SJCRH30 (cell line): ENCODE measurements around the gene CNOT10. TPM values are rescaled to one million over a fixed set of nuclear protein-coding genes. Genes with fewer than 3 reads are reported as not detected.

Source experiments
- DNase-seq, 2 experiments: peaks; one replicate each; pipeline ENCODE4 v3.0.0-alpha.2; 2015 to 2020
- H3K27ac ChIP-seq: fragments of 250-450 bp; sonication (Bioruptor Pico); 2 replicates; pipeline ENCODE4 v1.5.1; 2020; ENCODE audit warnings: mild to moderate bottlenecking, moderate library complexity
- H3K27me3 ChIP-seq: fragments of 250-450 bp; sonication (Bioruptor Pico); 2 replicates; pipeline ENCODE4 v1.5.1; 2020; ENCODE audit warnings: mild to moderate bottlenecking, moderate library complexity
- H3K36me3 ChIP-seq: fragments of 250-450 bp; sonication (Bioruptor Pico); 2 replicates; pipeline ENCODE4 v1.5.1; 2020; ENCODE audit warnings: mild to moderate bottlenecking, moderate library complexity
- H3K4me1 ChIP-seq: fragments of 250-450 bp; sonication (Bioruptor Pico); 2 replicates; pipeline ENCODE4 v1.5.1; 2020; ENCODE audit warnings: mild to moderate bottlenecking, moderate library complexity
- H3K4me3 ChIP-seq: fragments of 250-450 bp; sonication (Bioruptor Pico); 2 replicates; pipeline ENCODE4 v1.5.1; 2020; ENCODE audit warnings: mild to moderate bottlenecking, moderate library complexity
- H3K9me3 ChIP-seq: fragments of 250-450 bp; sonication (Bioruptor Pico); replicated peaks from 2 replicates; pipeline ENCODE4 v1.5.1; 2020; ENCODE audit warnings: mild to moderate bottlenecking, moderate library complexity
- total RNA-seq: library from RNA; depleted of rRNA; stranded (reverse); fragments of >200 nt; shearing (Covaris generic); gene quantifications from 2 replicates; pipeline ENCODE4 v1.2.3, GENCODE V29; 2014

CNOT10 gene
- total RNA-seq, 1 experiment from 2014 or later = 23.2 TPM

GRCh38 chr3:32675164-32675563 lies 9.8 kb upstream of the CNOT10 start:
- DNase-seq = no peak
- H3K4me3 ChIP-seq = no peak overlapping the region
- H3K27ac ChIP-seq = no peak overlapping the region
- no peaks in the 10 kb centered on the region for H3K36me3 ChIP-seq
- H3K27me3 ChIP-seq = no peaks in the 10 kb centered on the region
- no peaks in the 10 kb centered on the region for H3K4me1 ChIP-seq
- H3K9me3 ChIP-seq = no peaks in the 10 kb centered on the region

GRCh38 chr3:32675650-32676049 lies 9.3 kb upstream of the CNOT10 start:
- no peak overlapping the region for H3K27ac ChIP-seq
- H3K27me3 ChIP-seq = no peaks in the 10 kb centered on the region
- no peak for DNase-seq
- no peak overlapping the region for H3K4me3 ChIP-seq
- H3K4me1 ChIP-seq = no peaks in the 10 kb centered on the region
- no peaks in the 10 kb centered on the region for H3K36me3 ChIP-seq
- no peaks in the 10 kb centered on the region for H3K9me3 ChIP-seq

GRCh38 chr3:32681811-32682210 lies 3.2 kb upstream of the CNOT10 start:
- Histone ChIP-seq H3K9me3 (no peaks in the 10 kb centered on the region), H3K4me1 (no peaks in the 10 kb centered on the region), H3K36me3 (no peaks in the 10 kb centered on the region), H3K27me3 (no peaks in the 10 kb centered on the region), H3K4me3 (no peak overlapping the region), H3K27ac (no peak overlapping the region)
- no peak for DNase-seq

- Histone ChIP-seq H3K36me3 (peaks cover 4% of the 10 kb centered on the region; the same call in 1 of the 2 replicates), H3K27me3 (no peaks in the 10 kb centered on the region), H3K27ac (no peak overlapping the region), H3K4me3 (peak overlapping the region; percentile 71), H3K4me1 (no peaks in the 10 kb centered on the region), H3K9me3 (no peaks in the 10 kb centered on the region)
- no peak for DNase-seq
These were observed 774 bp upstream of the CNOT10 start for GRCh38 chr3:32684029-32684799.

- Histone ChIP-seq H3K36me3 (peaks cover 4% of the 10 kb centered on the region; the same call in 1 of the 2 replicates), H3K4me3 (peak overlapping the region; percentile 71), H3K27me3 (no peaks in the 10 kb centered on the region), H3K9me3 (no peaks in the 10 kb centered on the region), H3K27ac (peak overlapping the region; percentile 22; the same call in 1 of the 2 replicates), H3K4me1 (no peaks in the 10 kb centered on the region)
- no peak for DNase-seq
These were observed 676 bp downstream of the CNOT10 start for GRCh38 chr3:32685543-32686185.

GRCh38 chr3:32686713-32687112 lies 1.7 kb downstream of the CNOT10 start:
- no peak for DNase-seq
- Histone ChIP-seq H3K36me3 (peaks cover 4% of the 10 kb centered on the region; the same call in 1 of the 2 replicates), H3K4me1 (no peaks in the 10 kb centered on the region), H3K4me3 (no peak overlapping the region), H3K9me3 (no peaks in the 10 kb centered on the region), H3K27ac (no peak overlapping the region), H3K27me3 (no peaks in the 10 kb centered on the region)

- peaks cover 4% of the 10 kb centered on the region; the same call in 1 of the 2 replicates for H3K36me3 ChIP-seq
- no peaks in the 10 kb centered on the region for H3K9me3 ChIP-seq
- H3K27ac ChIP-seq = no peak overlapping the region
- H3K4me1 ChIP-seq = no peaks in the 10 kb centered on the region
- no peak overlapping the region for H3K4me3 ChIP-seq
- DNase-seq = no peak
- no peaks in the 10 kb centered on the region for H3K27me3 ChIP-seq
These were observed 6.9 kb downstream of the CNOT10 start for GRCh38 chr3:32691847-32692246.

- DNase-seq = no peak
- Histone ChIP-seq H3K27me3 (no peaks in the 10 kb centered on the region), H3K36me3 (no peaks in the 10 kb centered on the region; the same call in 1 of the 2 replicates), H3K4me1 (no peaks in the 10 kb centered on the region), H3K4me3 (no peak overlapping the region), H3K9me3 (no peaks in the 10 kb centered on the region), H3K27ac (no peak overlapping the region)
These were observed 11.5 kb downstream of the CNOT10 start for GRCh38 chr3:32696523-32696922.

GRCh38 chr3:32698506-32698905 lies 13.5 kb downstream of the CNOT10 start:
- H3K36me3 ChIP-seq = no peaks in the 10 kb centered on the region; the same call in 1 of the 2 replicates
- H3K27me3 ChIP-seq = no peaks in the 10 kb centered on the region
- H3K27ac ChIP-seq = no peak overlapping the region
- H3K9me3 ChIP-seq = no peaks in the 10 kb centered on the region
- H3K4me1 ChIP-seq = no peaks in the 10 kb centered on the region
- no peak for DNase-seq
- no peak overlapping the region for H3K4me3 ChIP-seq

GRCh38 chr3:32699429-32699828 lies 14.4 kb downstream of the CNOT10 start:
- Histone ChIP-seq H3K4me1 (no peaks in the 10 kb centered on the region), H3K27me3 (no peaks in the 10 kb centered on the region), H3K9me3 (no peaks in the 10 kb centered on the region), H3K4me3 (no peak overlapping the region), H3K36me3 (no peaks in the 10 kb centered on the region; the same call in 1 of the 2 replicates), H3K27ac (no peak overlapping the region)
- DNase-seq = no peak

- H3K4me1 ChIP-seq = no peaks in the 10 kb centered on the region
- H3K36me3 ChIP-seq = no peaks in the 10 kb centered on the region; the same call in 1 of the 2 replicates
- no peaks in the 10 kb centered on the region for H3K9me3 ChIP-seq
- H3K4me3 ChIP-seq = no peak overlapping the region
- no peak overlapping the region for H3K27ac ChIP-seq
- H3K27me3 ChIP-seq = no peaks in the 10 kb centered on the region
- no peak for DNase-seq
These were observed 15.3 kb downstream of the CNOT10 start for GRCh38 chr3:32700244-32700643.

- H3K4me1 ChIP-seq = no peaks in the 10 kb centered on the region; the same call in 1 of the 2 replicates
- H3K27me3 ChIP-seq = no peaks in the 10 kb centered on the region
- no peak overlapping the region for H3K27ac ChIP-seq
- H3K4me3 ChIP-seq = no peak overlapping the region
- no peak for DNase-seq
- H3K9me3 ChIP-seq = no peaks in the 10 kb centered on the region
- no peaks in the 10 kb centered on the region for H3K36me3 ChIP-seq
These were observed 18.5 kb downstream of the CNOT10 start for GRCh38 chr3:32703491-32703972.

GRCh38 chr3:32705232-32705631 lies 20.2 kb downstream of the CNOT10 start:
- DNase-seq = no peak
- Histone ChIP-seq H3K27me3 (no peaks in the 10 kb centered on the region), H3K36me3 (no peaks in the 10 kb centered on the region), H3K4me1 (no peaks in the 10 kb centered on the region; the same call in 1 of the 2 replicates), H3K27ac (no peak overlapping the region), H3K4me3 (no peak overlapping the region), H3K9me3 (no peaks in the 10 kb centered on the region)

- Histone ChIP-seq H3K27ac (no peak overlapping the region), H3K9me3 (no peaks in the 10 kb centered on the region), H3K27me3 (no peaks in the 10 kb centered on the region), H3K36me3 (0 out of 2 replicates have a peak, but pooled peaks cover 3% of the 10 kb centered on the region), H3K4me1 (no peaks in the 10 kb centered on the region; the same call in 1 of the 2 replicates), H3K4me3 (no peak overlapping the region)
- no peak for DNase-seq
These were observed 21.5 kb downstream of the CNOT10 start for GRCh38 chr3:32706348-32707025.

- Histone ChIP-seq H3K36me3 (0 out of 2 replicates have a peak, but pooled peaks cover 3% of the 10 kb centered on the region), H3K27me3 (no peaks in the 10 kb centered on the region), H3K4me3 (no peak overlapping the region), H3K4me1 (no peaks in the 10 kb centered on the region; the same call in 1 of the 2 replicates), H3K9me3 (no peaks in the 10 kb centered on the region), H3K27ac (no peak overlapping the region)
- no peak for DNase-seq
These were observed 22.0 kb downstream of the CNOT10 start for GRCh38 chr3:32707026-32707370.
